K562 (cell line): ENCODE results near the gene CZIB. TPM values are rescaled to one million over a fixed set of nuclear protein-coding genes. Genes with fewer than 3 reads are reported as not detected.

Experiments
- CC2D1A ChIP-seq: fragments of 450-650 bp; IDR thresholded peaks from 2 replicates; pipeline ENCODE4 v1.6.1; 2017; ENCODE audit warnings: mild to moderate bottlenecking
- CREB3 ChIP-seq: fragments of 450-650 bp; conservative IDR thresholded peaks from 2 replicates; pipeline ENCODE4 v1.6.1; 2016; ENCODE audit warnings: missing genetic modification characterization, low read depth, mild to moderate bottlenecking, missing compliant biosample characterization, moderate library complexity
- CREB3L1 ChIP-seq: fragments of 450-650 bp; IDR thresholded peaks from 2 replicates; pipeline ENCODE4 v1.6.1; 2014; ENCODE audit warnings: low read depth, mild to moderate bottlenecking, moderate library complexity, borderline replicate concordance
- FOXA3 ChIP-seq, 2 experiments: fragments of 450-650 bp in 1 of 2; sonication (generic) in 1 of 2; formaldehyde crosslinking; IDR thresholded peaks in 1 of 2; conservative IDR thresholded peaks in 1 of 2; 2 replicates each; pipeline versions ENCODE4 v1.4.0 to v1.8.0; 2020 to 2022; ENCODE audit warnings: mild to moderate bottlenecking in 2 of 2, missing genetic modification reagents in 1 of 2
- HDAC1 ChIP-seq, 2 experiments: fragments of 450-650 bp; IDR thresholded peaks; 2 replicates each; pipeline ENCODE4 v1.6.1; 2016 to 2017; ENCODE audit warnings: inconsistent platforms in 1 of 2, mild to moderate bottlenecking in 1 of 2, moderate library complexity in 1 of 2
- HNRNPLL ChIP-seq: fragments of 200-400 bp; formaldehyde crosslinking; IDR thresholded peaks from 2 replicates; pipeline ENCODE4 v1.6.1; 2017; ENCODE audit warnings: low read length, low read depth, mild to moderate bottlenecking; ENCODE audit not compliant: poor library complexity, severe bottlenecking
- KLF6 ChIP-seq: fragments of 250-450 bp; sonication (Bioruptor Pico); IDR thresholded peaks from 2 replicates; pipeline ENCODE4 v1.4.0; 2020; ENCODE audit warnings: mild to moderate bottlenecking, moderate library complexity, borderline replicate concordance
- L3MBTL2 ChIP-seq: fragments of 450-650 bp; IDR thresholded peaks from 2 replicates; pipeline ENCODE4 v1.6.1; 2016; ENCODE audit warnings: mild to moderate bottlenecking, moderate library complexity
- MAFK ChIP-seq: IDR thresholded peaks from 2 replicates; pipeline ENCODE4 v1.6.1; 2011; ENCODE audit warnings: low read length, improper control_type of control experiment
- MBD2 ChIP-seq: sonication (generic); IDR thresholded peaks from 2 replicates; pipeline ENCODE4 v1.6.1; 2016; ENCODE audit warnings: low read depth, borderline replicate concordance
- MCM7 ChIP-seq, 2 experiments: fragments of 450-650 bp; IDR thresholded peaks; 2 replicates each; pipeline ENCODE4 v1.6.1; 2016 to 2018
- NR2C1 ChIP-seq, 2 experiments: fragments of 450-650 bp; IDR thresholded peaks; 2 replicates each; pipeline ENCODE4 v1.6.1; 2017; ENCODE audit warnings: mild to moderate bottlenecking in 2 of 2, antibody characterized with exemption in 1 of 2, inconsistent platforms in 1 of 2, missing compliant biosample characterization in 1 of 2, missing genetic modification characterization in 1 of 2
- NR2C2 ChIP-seq, 2 experiments: fragments of 200-800 bp in 1 of 2; sonication (Bioruptor generic) in 1 of 2; sonication (generic) in 1 of 2; formaldehyde crosslinking in 1 of 2; IDR thresholded peaks; 2 replicates each; pipeline versions ENCODE4 v1.6.1 to v1.8.0; 2016 to 2022; ENCODE audit warnings: mild to moderate bottlenecking in 1 of 2, missing compliant biosample characterization in 1 of 2, missing genetic modification characterization in 1 of 2, missing genetic modification reagents in 1 of 2
- SMARCE1 ChIP-seq: fragments of 450-650 bp; IDR thresholded peaks from 2 replicates; pipeline ENCODE4 v1.7.1; 2016; ENCODE audit warnings: mild to moderate bottlenecking
- ZBTB11 ChIP-seq, 3 experiments: fragments of 200-800 bp in 1 of 3; fragments of 250-450 bp in 1 of 3; fragments of 450-650 bp in 1 of 3; sonication (Bioruptor Pico) in 1 of 3; sonication (Bioruptor generic) in 1 of 3; formaldehyde crosslinking in 1 of 3; IDR thresholded peaks; 2 replicates each; pipeline versions ENCODE4 v1.6.1 to v1.8.0; 2016 to 2022; ENCODE audit warnings: mild to moderate bottlenecking in 2 of 3, missing genetic modification characterization in 2 of 3, missing compliant biosample characterization in 1 of 3, moderate library complexity in 1 of 3
- ZEB2 ChIP-seq: fragments of 450-650 bp; IDR thresholded peaks from 2 replicates; pipeline ENCODE4 v1.6.1; 2016
- ZKSCAN8 ChIP-seq: fragments of 200-800 bp; sonication (Bioruptor generic); IDR thresholded peaks from 2 replicates; pipeline ENCODE4 v1.6.1; 2016; ENCODE audit warnings: missing genetic modification characterization, missing compliant biosample characterization
- ZNF449 ChIP-seq: fragments of 250-450 bp; sonication (Bioruptor Pico); IDR thresholded peaks from 2 replicates; pipeline ENCODE4 v1.8.0; 2022; ENCODE audit warnings: moderate library complexity, mild to moderate bottlenecking, inconsistent platforms
- polyA plus RNA-seq, 8 experiments: library from polyadenylated mRNA; depleted of rRNA in 4 of 8; stranded (reverse) in 5 of 8; unstranded in 3 of 8; fragments of >200 nt; fragmentation: Nextera tagmentation in 2 of 8; fragmentation: Illumina TruSeq in 1 of 8; extraction: Ambion mirVana in 2 of 8; extraction: Trizol in 1 of 8; gene quantifications; 2 replicates each; pipeline versions ENCODE4 v1.2.1 to v1.2.3, GENCODE V29; 2011 to 2014; ENCODE audit warnings: inconsistent platforms in 1 of 8, missing spikeins in 1 of 8
- total RNA-seq, 7 experiments: library from RNA; depleted of rRNA in 6 of 7; stranded (reverse); fragments of >200 nt in 6 of 7; fragmentation: Illumina TruSeq in 2 of 7; extraction: Trizol in 2 of 7; gene quantifications; 2 replicates each; pipeline versions ENCODE4 v1.2.1 to v1.2.3, GENCODE V29; 2011 to 2021; ENCODE audit warnings: low replicate concordance in 1 of 7

Gene CZIB
- total and polyA plus RNA-seq, 9 of the 15 experiments (the other 6 are each of a cell fraction or from before 2014, with no cell fraction given) = 52.6 to 111 (median 80.0) TPM

GRCh38 chr1:53183095-53183990 lies 37.1 kb downstream of the CZIB start (continued):
- TF ChIP-seq KLF6 (CRISPR knock-in tag) (no peak), CREB3 (tag) (peak; percentile 58; the same call in 1 of the 2 replicates), NR2C2 (CRISPR knock-in tag; IDR thresholded peaks at IDR 0.05) (peak; percentile 34; the same call in 1 of the 2 replicates), NR2C2 (tag; IDR thresholded peaks at IDR 0.05) (peak; percentile 91), SMARCE1 (peak; percentile 73), ZNF449 (CRISPR knock-in tag) (no peak; the same call in 1 of the 2 replicates), CC2D1A (no peak), MCM7 (IDR thresholded peaks at IDR 0.05) (no peak), MAFK (no peak), ZEB2 (no peak), MBD2 (peak; percentile 35), L3MBTL2 (peak; percentile 90), CREB3L1 (no peak), FOXA3 (CRISPR knock-in tag; conservative IDR thresholded peaks at IDR 0.05 in 1 of 2, IDR thresholded peaks at IDR 0.05 in 1 of 2) (peak in 1 of 2 experiments; percentile 29; a peak in 1 of 4 replicates), ZKSCAN8 (CRISPR knock-in tag) (0 out of 2 replicates have a peak, but pooled peaks have one; percentile 53), NR2C1 (IDR thresholded peaks at IDR 0.05) (peak; percentile 90), NR2C1 (tag; IDR thresholded peaks at IDR 0.05) (peak; percentile 89), HNRNPLL (no peak), HDAC1 (IDR thresholded peaks at IDR 0.05) (peak in 1 of 2 experiments; percentile 78; a peak in 2 of 4 replicates), ZBTB11 (CRISPR knock-in tag; IDR thresholded peaks at IDR 0.05) (no peak; a peak in 1 of 6 replicates)
